ENCODE data around the gene ST6GALNAC5.

- TF ChIP-seq EP300 (IDR thresholded peaks at IDR 0.05; ENCODE audit: borderline replicate concordance in 1 of 2, control insufficient read depth in 1 of 2, low read depth in 2 of 2, low read length in 2 of 2) = no peak
- no peak for TF ChIP-seq CTCF (IDR thresholded peaks at IDR 0.05 in 2 of 3, conservative IDR thresholded peaks at IDR 0.05 in 1 of 3; ENCODE audit: control insufficient read depth in 2 of 3, extremely low read depth in 1 of 3, insufficient read depth in 1 of 3, low read depth in 3 of 3, low read length in 3 of 3)
- TF ChIP-seq SUZ12 (IDR thresholded peaks at IDR 0.05; ENCODE audit: unreplicated experiment) = no peak
- no peak for TF ChIP-seq POLR2AphosphoS5 (IDR thresholded peaks at IDR 0.05; ENCODE audit: low read length)
- TF ChIP-seq SPI1 (IDR thresholded peaks at IDR 0.05; ENCODE audit: borderline replicate concordance, insufficient read depth, low read depth, low read length) = no peak
- no peak for TF ChIP-seq BHLHE40 (IDR thresholded peaks at IDR 0.05; ENCODE audit: borderline replicate concordance in 1 of 2, low read depth in 2 of 2, low read length in 1 of 2)
Measured at GRCh38 chr1:77039111-77039510, 171.8 kb downstream of the ST6GALNAC5 start.
